SU-DHL-6 (cell line): ENCODE measurements around the gene F11R.

Experiments
- CTCF ChIP-seq: fragments of 200-600 bp; sonication (generic); IDR thresholded peaks from one replicate; pipeline ENCODE4 v1.5.1; 2017; ENCODE audit warnings: antibody characterized with exemption, mild to moderate bottlenecking, low read length, moderate library complexity; ENCODE audit not compliant: insufficient read depth, poor library complexity, severe bottlenecking
- EZH2phosphoT487 ChIP-seq: fragments of 200-600 bp; sonication (generic), shearing (Covaris generic); conservative IDR thresholded peaks from 2 replicates; pipeline ENCODE4 v1.6.1; 2018; ENCODE audit warnings: mild to moderate bottlenecking, antibody characterized with exemption, low read length, moderate library complexity, mixed read lengths

- TF ChIP-seq CTCF, result no peak
- no peak for TF ChIP-seq EZH2phosphoT487
Observed at GRCh38 chr1:161044908-161045735, 24.2 kb upstream of the F11R start.
